NK-92 (cell line): ENCODE results near the gene TANGO2.

ENCODE experiments used
- DNase-seq: peaks from one replicate; lab custom pipeline; 2025; ENCODE audit not compliant: unreplicated experiment; lab: John Stamatoyannopoulos, UW

The TANGO2 gene

DNA sequence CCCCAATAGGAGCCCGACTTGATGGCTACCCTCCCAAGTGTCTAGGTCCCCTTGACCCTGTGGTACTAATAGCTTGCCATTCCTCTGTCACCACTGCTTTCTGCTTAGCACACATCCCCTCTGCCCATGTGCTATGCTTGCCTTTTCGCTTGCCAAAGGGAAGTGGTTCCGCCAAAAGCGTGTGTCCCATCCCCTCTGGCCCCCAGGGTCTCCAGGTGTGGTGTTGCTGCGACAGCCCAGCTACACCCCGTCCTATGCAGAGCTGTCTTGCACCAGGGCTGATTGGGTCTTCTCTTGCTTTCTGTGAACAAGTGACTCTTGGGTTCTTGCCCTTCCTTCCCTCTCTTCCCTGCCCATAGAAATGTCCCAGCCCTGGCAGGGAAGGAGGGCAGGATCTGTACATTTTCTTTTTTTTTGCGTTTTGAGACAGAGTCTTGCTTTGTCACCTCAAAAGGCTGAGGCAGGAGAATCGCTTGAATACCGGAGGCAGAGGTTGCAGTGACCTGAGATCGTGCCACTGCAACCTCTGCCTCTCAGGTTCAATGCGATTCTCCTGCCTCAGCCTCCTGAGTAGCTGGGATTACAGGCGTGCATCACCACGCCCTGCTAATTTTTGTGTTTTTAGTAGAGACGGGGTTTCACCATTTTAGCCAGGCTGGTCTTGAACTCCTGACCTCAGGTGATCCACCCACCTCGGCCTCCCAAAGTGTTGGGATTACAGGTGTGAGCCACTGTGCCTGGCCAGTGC, 3.9 kb downstream of the TANGO2 start:
- no peak for DNase-seq

- DNase-seq: no peak
These were observed 4.7 kb downstream of the TANGO2 start for GRCh38 chr22:20025401-20026203.

- no peak for DNase-seq
These were observed 5.4 kb downstream of the TANGO2 start for GRCh38 chr22:20026204-20026908.

DNA sequence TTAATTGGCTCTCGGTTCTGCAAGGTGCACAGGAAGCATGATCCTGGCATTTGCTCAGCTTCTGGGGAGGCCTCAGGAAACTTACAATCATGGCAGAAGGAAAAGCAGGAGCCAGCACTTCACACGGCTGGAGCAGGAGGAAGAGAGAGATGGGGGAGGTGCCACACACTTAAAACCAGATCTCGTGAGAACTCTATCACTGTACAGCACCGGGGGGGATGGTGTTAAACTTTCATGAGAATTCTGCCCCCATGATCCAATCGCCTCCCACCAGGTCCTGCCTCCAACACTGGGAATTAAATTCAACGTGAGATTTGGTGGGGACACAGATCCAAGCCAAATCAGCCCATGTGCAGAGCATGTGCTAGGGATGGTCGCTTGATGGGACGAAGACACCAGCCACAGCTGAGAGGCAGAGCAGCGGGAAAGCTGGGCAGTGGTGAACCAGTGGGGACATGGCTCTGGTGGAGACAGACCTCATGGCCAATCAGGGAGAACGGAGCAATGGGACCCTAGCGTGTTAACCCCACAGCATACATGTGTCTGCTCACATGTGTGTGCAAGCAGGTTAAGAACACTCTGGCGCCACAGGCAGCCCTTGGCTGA, 6.2 kb downstream of the TANGO2 start:
- no peak for DNase-seq

DNA sequence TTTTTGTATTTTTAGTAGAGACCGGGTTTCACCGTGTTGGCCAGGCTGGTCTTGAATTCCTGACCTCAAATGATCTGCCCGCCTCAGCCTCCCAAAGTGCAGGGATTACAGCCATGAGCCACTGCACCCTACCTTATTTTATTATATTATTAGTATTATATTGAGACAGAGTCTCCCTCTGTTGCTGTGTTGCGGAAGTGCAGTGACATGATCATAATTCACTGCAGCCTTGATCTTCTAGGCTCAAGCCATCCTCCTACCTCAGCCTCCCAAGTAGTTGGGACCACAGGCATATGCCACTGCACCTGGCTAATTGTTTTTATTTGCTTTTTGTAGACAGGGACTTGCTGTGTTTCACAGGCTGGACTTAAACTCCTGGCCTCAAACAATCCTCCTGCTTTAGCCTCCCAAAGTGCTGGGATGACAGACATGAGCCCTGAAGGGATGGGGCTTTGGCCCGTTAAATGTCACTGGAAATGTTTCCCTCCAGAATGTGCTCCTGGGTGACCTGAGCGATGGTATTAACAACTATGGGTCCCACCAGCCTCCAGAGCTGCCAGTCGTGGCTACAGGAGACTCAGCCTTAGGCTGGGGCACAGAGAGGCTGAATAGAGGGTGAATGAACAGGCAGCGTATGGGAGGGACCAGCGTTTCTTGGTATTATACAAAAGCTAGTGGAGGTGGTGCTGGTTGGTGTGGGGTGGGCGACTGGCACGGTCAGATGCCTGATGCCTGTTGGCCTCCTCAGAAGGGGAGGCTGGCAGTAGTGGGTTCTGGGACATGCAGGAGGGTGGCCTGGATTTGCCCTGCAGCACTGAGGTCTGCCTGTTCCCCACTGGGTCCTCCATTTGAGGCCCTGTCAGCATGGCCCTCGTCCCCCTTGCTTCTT, 7.3 kb downstream of the TANGO2 start:
- DNase-seq: no peak

- no peak for DNase-seq
These were observed 8.1 kb downstream of the TANGO2 start for GRCh38 chr22:20028855-20029549.

DNA sequence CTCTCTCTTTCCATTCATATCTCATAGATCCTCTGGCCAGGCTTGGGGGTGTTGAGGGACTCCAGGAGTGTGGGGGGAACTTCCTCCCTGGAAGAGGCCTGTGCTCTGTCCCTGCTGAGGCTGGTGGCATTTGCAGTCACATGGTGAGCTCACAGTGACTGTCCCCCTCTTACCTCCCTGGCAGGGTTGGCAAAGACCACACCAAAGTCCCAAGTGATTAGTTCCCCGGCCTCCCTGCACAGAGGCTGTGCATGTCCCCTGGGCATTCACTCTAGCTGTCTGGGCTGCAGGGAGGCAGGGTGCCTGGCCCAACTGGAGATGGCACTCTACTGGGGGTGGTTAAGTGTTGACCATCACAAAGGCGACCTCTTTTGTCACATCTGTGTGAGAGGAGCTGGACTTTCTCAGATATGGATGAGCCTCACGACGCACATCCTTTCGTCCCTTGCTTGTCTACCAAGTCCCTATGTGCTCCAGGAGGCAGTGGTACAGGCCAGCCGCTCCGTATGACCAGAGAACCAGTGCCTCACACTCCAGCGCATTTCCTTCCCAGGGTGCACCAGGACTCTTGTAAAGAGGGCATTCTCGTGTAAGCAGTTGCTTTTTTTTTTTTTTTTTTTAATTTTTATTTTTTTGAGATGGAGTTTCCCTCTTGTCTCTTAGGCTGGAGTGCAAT, 8.8 kb downstream of the TANGO2 start:
- no peak for DNase-seq

DNA sequence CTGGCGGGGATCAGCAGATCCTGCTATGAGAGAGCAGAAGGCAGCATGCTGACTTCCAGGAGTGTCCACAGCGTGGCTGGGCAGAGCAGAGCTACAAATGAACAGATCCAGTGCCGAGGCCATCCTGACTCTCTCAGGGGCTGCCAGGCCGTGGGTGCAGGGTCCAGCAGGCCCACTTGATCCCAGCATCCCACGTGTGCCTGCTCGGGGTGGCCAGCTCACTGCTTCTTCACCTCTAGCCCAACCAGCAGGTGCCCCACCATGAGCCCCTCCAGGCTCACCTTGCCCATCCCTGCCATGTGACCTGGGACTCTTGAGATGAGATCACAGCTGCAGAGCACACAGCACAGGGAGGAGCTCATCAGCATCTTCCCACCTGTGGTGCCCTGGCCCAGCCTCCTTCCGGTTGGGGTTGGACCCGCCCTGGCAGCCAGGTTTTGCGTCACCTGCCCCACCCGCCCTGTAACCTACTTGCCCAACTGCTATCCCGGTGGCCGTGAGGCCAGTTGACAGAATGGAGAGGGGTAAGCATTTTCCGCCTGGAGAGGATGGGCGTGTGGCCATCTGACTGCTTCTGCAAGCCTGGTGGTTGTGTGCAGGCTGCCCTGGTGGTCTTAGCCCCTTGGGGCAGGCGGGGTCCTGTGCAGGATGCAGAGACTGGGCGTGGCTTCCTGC, 11.0 kb downstream of the TANGO2 start:
- no peak for DNase-seq

DNA sequence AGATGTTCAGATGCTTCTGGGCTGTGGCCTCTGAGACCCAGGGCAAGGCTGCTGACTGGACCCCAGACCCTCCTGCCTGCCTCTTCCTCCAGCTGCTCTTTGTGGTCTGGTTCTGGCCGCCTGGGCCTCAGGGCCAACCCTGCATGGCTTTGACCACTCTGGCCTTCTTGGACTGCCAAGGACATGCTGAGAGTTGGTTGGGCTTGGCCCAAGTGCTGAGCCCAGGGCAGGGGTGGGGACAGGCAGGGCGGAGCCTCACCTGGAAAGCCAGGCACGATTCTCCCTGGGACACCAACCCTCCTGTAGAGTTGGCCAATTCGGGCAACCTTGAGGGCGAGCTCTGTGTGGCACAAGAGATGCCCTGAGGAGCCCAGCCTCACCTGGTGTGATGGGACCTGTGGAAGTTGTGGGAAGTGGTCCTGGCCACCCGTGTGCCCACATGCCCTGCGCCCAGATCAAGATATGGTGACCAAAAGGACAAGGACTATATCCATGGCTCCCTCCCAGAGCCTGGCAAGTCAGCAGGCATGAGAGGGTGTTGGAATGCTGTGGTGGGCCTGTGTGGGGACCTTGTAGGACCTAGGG, 11.6 kb downstream of the TANGO2 start:
- DNase-seq: no peak

DNA sequence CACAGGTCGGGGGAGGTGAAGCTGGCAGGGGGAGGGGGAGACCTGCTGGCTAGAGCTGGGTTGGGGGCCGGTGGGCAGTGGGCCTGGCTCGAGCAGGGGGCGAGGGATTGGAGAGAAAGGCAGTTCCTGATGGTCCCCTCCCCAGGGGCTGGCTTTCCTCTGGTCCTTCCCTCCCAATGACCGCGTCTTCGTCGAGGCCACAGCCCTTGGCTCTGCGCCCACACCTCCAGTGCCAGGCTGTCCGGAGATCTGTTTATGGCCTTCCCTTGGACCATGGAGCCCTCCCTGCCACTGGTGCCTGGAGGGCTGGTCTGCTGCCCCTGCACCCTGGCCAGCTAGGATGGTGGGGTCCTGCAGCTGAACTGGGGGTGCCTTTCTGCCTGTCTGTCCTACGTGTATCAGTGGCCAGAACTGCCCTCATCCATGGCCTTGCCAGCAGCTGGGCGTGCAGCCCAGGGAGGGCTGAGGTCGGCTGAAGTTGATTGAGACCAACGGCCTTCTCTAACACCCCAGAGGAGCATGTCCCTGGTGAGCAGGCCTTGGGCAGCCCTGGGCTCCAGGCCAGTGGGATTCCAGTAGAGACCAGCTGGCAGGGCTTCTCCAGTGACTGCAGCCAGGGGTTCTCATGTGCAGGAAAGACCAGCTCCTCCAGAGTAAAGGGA, 12.3 kb downstream of the TANGO2 start:
- DNase-seq: no peak

GRCh38 chr22:20034143-20034542, 13.2 kb downstream of the TANGO2 start:
- no peak for DNase-seq

- no peak for DNase-seq
These were observed 14.6 kb downstream of the TANGO2 start for GRCh38 chr22:20035375-20036083.

DNA sequence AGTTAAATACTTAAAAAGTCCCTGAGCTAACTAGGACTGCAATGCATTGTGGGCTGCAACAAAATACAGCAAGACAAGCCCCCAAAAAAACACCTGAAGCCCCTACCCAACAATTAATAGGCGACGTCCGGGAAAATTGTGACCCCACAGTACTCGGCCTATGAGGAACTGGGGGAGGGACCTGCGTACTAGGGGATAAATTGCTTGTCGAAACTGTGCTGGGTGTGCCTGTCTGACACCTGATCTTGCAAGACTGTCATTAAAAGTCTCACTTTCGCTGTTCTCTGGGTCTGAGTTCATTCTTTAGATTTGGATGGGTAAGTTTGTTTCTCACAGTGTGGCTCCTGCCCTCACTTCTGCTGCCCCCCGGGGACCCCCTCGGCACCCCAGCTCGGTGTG, 15.2 kb downstream of the TANGO2 start:
- no peak for DNase-seq

DNA sequence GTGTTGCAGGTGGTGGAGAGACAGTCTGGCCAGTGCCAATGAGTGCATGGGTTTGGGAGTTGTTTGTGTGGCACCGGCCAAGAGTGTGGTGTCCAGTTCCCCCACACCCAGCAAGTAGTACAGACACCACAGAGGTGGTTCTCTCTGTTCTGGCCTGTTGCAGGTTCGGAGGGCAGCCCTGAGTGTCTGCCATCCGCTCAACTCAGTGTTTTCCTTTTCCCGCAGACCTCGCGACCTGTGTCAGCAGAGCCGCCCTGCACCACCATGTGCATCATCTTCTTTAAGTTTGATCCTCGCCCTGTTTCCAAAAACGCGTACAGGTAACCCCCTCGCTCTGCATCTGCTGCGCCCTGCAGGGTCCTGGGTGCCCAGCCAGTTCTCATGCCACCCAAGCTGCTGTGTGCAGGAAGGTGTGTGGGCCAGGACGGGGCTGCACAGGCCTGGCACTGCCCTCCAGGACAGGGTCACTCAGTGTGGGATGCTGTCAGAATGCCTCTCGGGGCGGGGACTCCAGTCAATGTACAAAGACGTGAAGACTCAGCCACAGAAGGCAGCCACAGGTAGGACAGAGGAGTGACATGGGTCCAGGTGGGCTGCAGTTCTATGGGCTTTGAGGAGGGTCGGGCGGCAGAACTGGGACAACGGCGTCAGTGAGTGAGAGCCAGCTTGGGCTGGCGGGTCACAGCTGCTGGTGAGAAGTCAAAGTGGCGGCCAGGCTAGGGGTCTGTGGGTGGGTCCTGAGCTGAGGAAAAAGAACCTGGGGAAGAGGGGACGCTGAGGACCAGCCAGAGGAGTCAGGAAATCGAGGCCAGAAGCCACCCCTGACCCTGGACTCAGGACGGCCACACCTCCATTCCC, 15.9 kb downstream of the TANGO2 start:
- DNase-seq: no peak

GRCh38 chr22:20037419-20037818, 16.5 kb downstream of the TANGO2 start:
- DNase-seq: no peak

- no peak for DNase-seq
These were observed 17.7 kb downstream of the TANGO2 start for GRCh38 chr22:20038574-20038973.
